Tibial nerve (tissue), 4 donors: Measurements from ENCODE around the gene MITF. TPM values are rescaled to one million over a fixed set of nuclear protein-coding genes. Genes with fewer than 3 reads are reported as not detected.

Experiments used
- DNase-seq, 2 donors: peaks; one replicate each; pipeline ENCODE4 v3.0.0-alpha.2; 2019; ENCODE audit warnings: low spot score in 2 of 2
- H3K27ac ChIP-seq, 4 donors: fragments of 200-600 bp; sonication (generic) in 3 of 4; one replicate each; pipeline ENCODE4 v1.5.1; 2017 to 2019; ENCODE audit warnings: mild to moderate bottlenecking in 1 of 4
- H3K27me3 ChIP-seq, 2 donors: fragments of 200-600 bp; sonication (generic) in 1 of 2; one replicate each; pipeline versions ENCODE4 v1.5.1 to v1.6.0; 2017 to 2019
- H3K36me3 ChIP-seq, 3 donors: fragments of 200-600 bp; sonication (generic); one replicate each; pipeline ENCODE4 v1.5.1; 2018 to 2019
- H3K4me1 ChIP-seq, 4 donors: fragments of 200-600 bp; sonication (generic) in 3 of 4; one replicate each; pipeline ENCODE4 v1.5.1; 2017 to 2019
- H3K4me3 ChIP-seq, 4 donors: fragments of 200-600 bp; sonication (generic) in 3 of 4; one replicate each; pipeline ENCODE4 v1.5.1; 2017 to 2019; ENCODE audit warnings: mild to moderate bottlenecking in 1 of 4, moderate library complexity in 1 of 4
- H3K9me3 ChIP-seq, 4 donors: fragments of 200-600 bp; sonication (generic) in 3 of 4; one replicate each; pipeline ENCODE4 v1.5.1; 2017 to 2019
- CTCF ChIP-seq, 5 experiments: fragments of 200-600 bp in 3 of 5; fragments of 450-650 bp in 2 of 5; sonication (generic) in 3 of 5; IDR thresholded peaks; one replicate each; pipeline ENCODE4 v1.5.1; 2016 to 2019; ENCODE audit warnings: antibody characterized with exemption in 5 of 5, mild to moderate bottlenecking in 3 of 5, moderate library complexity in 2 of 5
- EP300 ChIP-seq, 2 donors: sonication (generic); formaldehyde crosslinking; IDR thresholded peaks; one replicate each; pipeline ENCODE4 v1.6.1; 2017; ENCODE audit warnings: antibody characterized with exemption in 2 of 2, mild to moderate bottlenecking in 1 of 2
- POLR2A ChIP-seq, 2 donors: fragments of 450-650 bp; IDR thresholded peaks; one replicate each; pipeline ENCODE4 v1.6.1; 2017; ENCODE audit warnings: antibody characterized with exemption in 2 of 2, mild to moderate bottlenecking in 2 of 2, moderate library complexity in 2 of 2
- WGBS, 2 donors: methylation state at CpG; one replicate each; pipeline ENCODE4 v1.1.5; 2018; 5-methylcytosine and 5-hydroxymethylcytosine counted together
- total RNA-seq, 4 donors: library from RNA; depleted of rRNA; stranded (reverse); fragments of >200 nt; gene quantifications; one replicate each; pipeline ENCODE4 v1.1.0, GENCODE V29; 2016

The MITF gene
- total RNA-seq, 4 donors from 2014 or later: 10.3 to 26.9 (median 15.5) TPM

- Histone ChIP-seq H3K36me3 (no peaks in the 10 kb centered on the region), H3K4me1 (peaks cover 0 to 23% (median 0%) of the 10 kb centered on the region in 4 donors), H3K27ac (no peak overlapping the region), H3K4me3 (no peak overlapping the region), H3K9me3 (no peaks in the 10 kb centered on the region), H3K27me3 (no peaks in the 10 kb centered on the region)
- DNase-seq: no peak
- no peak for TF ChIP-seq EP300 (IDR thresholded peaks at IDR 0.05)
- no peak for TF ChIP-seq POLR2A (IDR thresholded peaks at IDR 0.05)
- TF ChIP-seq CTCF (IDR thresholded peaks at IDR 0.05): no peak
- 91 to 93% methylated on average over 3 of the region's 3 CpGs for WGBS, 2 donors
Measured at GRCh38 chr3:69868841-69869420, 129.7 kb downstream of the MITF start.

GRCh38 chr3:69869643-69870042 is 130.4 kb downstream of the MITF start:
- Histone ChIP-seq H3K4me3 (no peak overlapping the region), H3K27me3 (no peaks in the 10 kb centered on the region), H3K27ac (no peak overlapping the region), H3K4me1 (peaks cover 0 to 23% (median 0%) of the 10 kb centered on the region in 4 donors), H3K9me3 (no peaks in the 10 kb centered on the region), H3K36me3 (no peaks in the 10 kb centered on the region)
- TF ChIP-seq EP300 (IDR thresholded peaks at IDR 0.05) (no peak), CTCF (IDR thresholded peaks at IDR 0.05) (no peak), POLR2A (IDR thresholded peaks at IDR 0.05) (no peak)
- 94 to 95% methylated on average over 5 of the region's 5 CpGs for WGBS, 2 donors
- no peak for DNase-seq

GRCh38 chr3:69871251-69871650 is 132.0 kb downstream of the MITF start:
- TF ChIP-seq POLR2A (IDR thresholded peaks at IDR 0.05) (no peak), EP300 (IDR thresholded peaks at IDR 0.05) (no peak), CTCF (IDR thresholded peaks at IDR 0.05) (no peak)
- 86 to 89% methylated on average over 2 of the region's 2 CpGs for WGBS, 2 donors
- H3K27me3 ChIP-seq: no peaks in the 10 kb centered on the region
- no peaks in the 10 kb centered on the region for H3K9me3 ChIP-seq
- peaks cover 0 to 8% (median 0%) of the 10 kb centered on the region in 4 donors for H3K4me1 ChIP-seq
- DNase-seq: no peak
- no peak overlapping the region for H3K27ac ChIP-seq
- no peaks in the 10 kb centered on the region for H3K36me3 ChIP-seq
- H3K4me3 ChIP-seq: no peak overlapping the region

GRCh38 chr3:69871868-69872267 is 132.6 kb downstream of the MITF start:
- Histone ChIP-seq H3K4me3 (no peak overlapping the region), H3K4me1 (peaks cover 0 to 2% (median 0%) of the 10 kb centered on the region in 4 donors), H3K27ac (no peak overlapping the region), H3K9me3 (no peaks in the 10 kb centered on the region), H3K27me3 (no peaks in the 10 kb centered on the region), H3K36me3 (no peaks in the 10 kb centered on the region)
- DNase-seq: no peak
- TF ChIP-seq CTCF (IDR thresholded peaks at IDR 0.05) (no peak), POLR2A (IDR thresholded peaks at IDR 0.05) (no peak), EP300 (IDR thresholded peaks at IDR 0.05) (no peak)
- 58 to 73% methylated on average over 3 of the region's 3 CpGs for WGBS, 2 donors

- TF ChIP-seq POLR2A (IDR thresholded peaks at IDR 0.05): no peak
- no peak overlapping the region for H3K27ac ChIP-seq
- no peak overlapping the region for H3K4me3 ChIP-seq
- 93 to 94% methylated on average over 4 of the region's 4 CpGs for WGBS, 2 donors
- no peaks in the 10 kb centered on the region for H3K4me1 ChIP-seq
- no peaks in the 10 kb centered on the region for H3K36me3 ChIP-seq
- DNase-seq: no peak
- no peaks in the 10 kb centered on the region for H3K9me3 ChIP-seq
- no peaks in the 10 kb centered on the region for H3K27me3 ChIP-seq
Measured at GRCh38 chr3:69872783-69873378, 133.6 kb downstream of the MITF start.
